Cardiac fibroblast (primary cell): Measurements from ENCODE around the gene LRP1.

ENCODE experiments used
- DNase-seq, 2 donors: peaks; one replicate each; pipeline versions ENCODE4 v3.0.0 to v3.0.0-alpha.2; 2010; ENCODE audit warnings: low read depth in 2 of 2
- H3K4me3 ChIP-seq, 2 donors: replicated peaks in 1 of 2; 1 replicate in 1 of 2; 2 replicates in 1 of 2; pipeline ENCODE4 v1.5.1; 2011; ENCODE audit warnings: low read depth in 2 of 2, low read length in 2 of 2, mild to moderate bottlenecking in 2 of 2, moderate library complexity in 1 of 2
- TF ChIP-seq, protein P1 (sequence below): IDR thresholded peaks from one replicate; pipeline ENCODE4 v1.5.1; 2011; ENCODE audit warnings: low read depth, mild to moderate bottlenecking, low read length, inconsistent platforms

The LRP1 gene

DNA sequence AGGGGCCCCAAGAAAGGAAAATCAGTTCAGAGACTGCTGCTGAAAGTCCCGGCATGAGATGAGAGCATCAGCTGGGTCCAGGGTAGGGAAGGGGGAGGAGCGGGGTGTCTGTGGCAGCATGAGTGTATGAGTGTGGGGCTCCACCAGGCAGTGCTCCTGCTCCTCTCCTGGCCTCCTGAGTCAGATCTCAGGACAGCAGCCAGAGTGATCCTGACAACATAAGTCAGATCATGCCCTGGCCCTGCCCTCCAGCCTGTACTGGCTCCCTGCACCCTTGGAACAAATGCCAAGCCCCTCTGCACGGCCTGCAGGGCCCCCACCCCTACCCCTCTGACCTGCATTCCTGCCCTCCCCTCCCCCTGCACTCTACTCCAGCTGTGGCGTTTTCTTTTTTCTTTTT lies 43.4 kb downstream of the LRP1 start:
- DNase-seq, result peak; percentile 72 to 76
- TF ChIP-seq, protein P1, sequence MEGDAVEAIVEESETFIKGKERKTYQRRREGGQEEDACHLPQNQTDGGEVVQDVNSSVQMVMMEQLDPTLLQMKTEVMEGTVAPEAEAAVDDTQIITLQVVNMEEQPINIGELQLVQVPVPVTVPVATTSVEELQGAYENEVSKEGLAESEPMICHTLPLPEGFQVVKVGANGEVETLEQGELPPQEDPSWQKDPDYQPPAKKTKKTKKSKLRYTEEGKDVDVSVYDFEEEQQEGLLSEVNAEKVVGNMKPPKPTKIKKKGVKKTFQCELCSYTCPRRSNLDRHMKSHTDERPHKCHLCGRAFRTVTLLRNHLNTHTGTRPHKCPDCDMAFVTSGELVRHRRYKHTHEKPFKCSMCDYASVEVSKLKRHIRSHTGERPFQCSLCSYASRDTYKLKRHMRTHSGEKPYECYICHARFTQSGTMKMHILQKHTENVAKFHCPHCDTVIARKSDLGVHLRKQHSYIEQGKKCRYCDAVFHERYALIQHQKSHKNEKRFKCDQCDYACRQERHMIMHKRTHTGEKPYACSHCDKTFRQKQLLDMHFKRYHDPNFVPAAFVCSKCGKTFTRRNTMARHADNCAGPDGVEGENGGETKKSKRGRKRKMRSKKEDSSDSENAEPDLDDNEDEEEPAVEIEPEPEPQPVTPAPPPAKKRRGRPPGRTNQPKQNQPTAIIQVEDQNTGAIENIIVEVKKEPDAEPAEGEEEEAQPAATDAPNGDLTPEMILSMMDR, result no peak
- no peak overlapping the region for H3K4me3 ChIP-seq

DNA sequence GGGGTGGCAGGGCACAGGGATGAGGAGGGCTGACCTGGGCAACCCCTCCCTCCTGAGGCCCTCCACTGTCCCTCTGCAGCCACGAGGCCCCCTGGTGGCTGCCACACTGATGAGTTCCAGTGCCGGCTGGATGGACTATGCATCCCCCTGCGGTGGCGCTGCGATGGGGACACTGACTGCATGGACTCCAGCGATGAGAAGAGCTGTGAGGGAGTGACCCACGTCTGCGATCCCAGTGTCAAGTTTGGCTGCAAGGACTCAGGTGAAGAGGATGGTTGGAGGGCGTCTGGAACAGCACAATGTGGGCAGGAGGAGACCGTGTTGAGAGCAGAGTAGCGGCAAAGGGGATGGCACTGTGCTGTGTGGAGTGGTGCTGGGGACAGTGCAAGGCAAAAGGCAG lies 44.8 kb downstream of the LRP1 start:
- TF ChIP-seq, protein P1, result peak; percentile 64
- H3K4me3 ChIP-seq, result no peak overlapping the region
- no peak for DNase-seq

DNA sequence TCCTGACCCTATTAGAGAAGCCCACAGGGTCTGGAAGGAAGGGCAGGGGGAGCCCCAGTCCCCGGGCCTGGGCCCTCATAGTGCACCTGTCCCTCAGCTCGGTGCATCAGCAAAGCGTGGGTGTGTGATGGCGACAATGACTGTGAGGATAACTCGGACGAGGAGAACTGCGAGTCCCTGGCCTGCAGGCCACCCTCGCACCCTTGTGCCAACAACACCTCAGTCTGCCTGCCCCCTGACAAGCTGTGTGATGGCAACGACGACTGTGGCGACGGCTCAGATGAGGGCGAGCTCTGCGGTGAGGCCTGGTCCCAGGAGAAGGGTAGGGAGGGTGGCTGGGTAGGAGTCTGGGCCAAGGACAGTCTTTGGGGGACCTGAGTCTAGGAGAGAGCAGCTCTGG lies 45.4 kb downstream of the LRP1 start:
- DNase-seq, result no peak
- TF ChIP-seq, protein P1, result no peak
- no peak overlapping the region for H3K4me3 ChIP-seq

DNA sequence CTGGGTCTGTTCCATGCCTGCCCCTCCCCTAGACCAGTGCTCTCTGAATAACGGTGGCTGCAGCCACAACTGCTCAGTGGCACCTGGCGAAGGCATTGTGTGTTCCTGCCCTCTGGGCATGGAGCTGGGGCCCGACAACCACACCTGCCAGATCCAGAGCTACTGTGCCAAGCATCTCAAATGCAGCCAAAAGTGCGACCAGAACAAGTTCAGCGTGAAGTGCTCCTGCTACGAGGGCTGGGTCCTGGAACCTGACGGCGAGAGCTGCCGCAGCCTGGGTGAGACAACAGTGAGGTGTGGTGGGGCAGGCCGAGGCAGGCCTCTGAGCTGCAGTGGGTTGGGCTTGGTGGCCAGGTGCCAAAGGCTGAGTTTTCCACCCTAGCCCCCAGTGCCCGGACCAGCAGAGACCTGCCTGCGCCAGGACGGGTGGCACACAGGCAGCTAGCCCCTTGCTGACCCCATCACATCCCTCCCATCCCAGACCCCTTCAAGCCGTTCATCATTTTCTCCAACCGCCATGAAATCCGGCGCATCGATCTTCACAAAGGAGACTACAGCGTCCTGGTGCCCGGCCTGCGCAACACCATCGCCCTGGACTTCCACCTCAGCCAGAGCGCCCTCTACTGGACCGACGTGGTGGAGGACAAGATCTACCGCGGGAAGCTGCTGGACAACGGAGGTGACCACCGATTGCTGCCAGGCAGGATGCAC lies 47.3 kb downstream of the LRP1 start:
- TF ChIP-seq, protein P1, result peak; percentile 90
- no peak overlapping the region for H3K4me3 ChIP-seq
- peak; percentile 81 to 86 for DNase-seq

DNA sequence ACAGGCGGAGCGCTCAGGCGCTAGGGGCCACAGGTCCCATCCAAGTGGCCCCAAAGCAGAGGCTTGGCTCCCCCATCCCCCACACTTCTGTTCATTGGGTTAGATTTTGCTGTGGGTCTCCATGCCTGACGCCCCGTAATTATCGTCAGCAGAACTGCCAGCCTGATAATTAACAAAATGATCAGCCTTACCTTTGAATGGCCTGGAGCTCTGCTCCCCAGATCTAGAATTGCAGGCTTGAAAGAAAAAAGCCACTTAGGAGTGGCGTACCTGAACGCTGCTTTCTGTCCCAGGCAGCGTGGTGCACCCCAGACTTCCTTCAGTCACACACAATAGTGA lies 47.8 kb downstream of the LRP1 start:
- no peak overlapping the region for H3K4me3 ChIP-seq
- DNase-seq, result no peak
- TF ChIP-seq, protein P1, result no peak

DNA sequence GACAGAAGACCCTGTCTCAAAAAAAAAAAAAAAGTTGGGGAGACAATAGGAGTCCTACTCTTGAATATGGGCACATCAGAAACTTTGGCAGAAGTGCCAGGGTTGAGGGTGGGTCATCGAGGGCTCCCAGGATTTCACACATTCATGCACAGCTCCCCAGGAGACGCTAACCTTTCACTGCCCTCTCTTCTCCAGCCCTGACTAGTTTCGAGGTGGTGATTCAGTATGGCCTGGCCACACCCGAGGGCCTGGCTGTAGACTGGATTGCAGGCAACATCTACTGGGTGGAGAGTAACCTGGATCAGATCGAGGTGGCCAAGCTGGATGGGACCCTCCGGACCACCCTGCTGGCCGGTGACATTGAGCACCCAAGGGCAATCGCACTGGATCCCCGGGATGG lies 48.6 kb downstream of the LRP1 start:
- TF ChIP-seq, protein P1, result no peak
- peak in 1 of 2 donors; percentile 43 for DNase-seq
- H3K4me3 ChIP-seq, result no peak overlapping the region

DNA sequence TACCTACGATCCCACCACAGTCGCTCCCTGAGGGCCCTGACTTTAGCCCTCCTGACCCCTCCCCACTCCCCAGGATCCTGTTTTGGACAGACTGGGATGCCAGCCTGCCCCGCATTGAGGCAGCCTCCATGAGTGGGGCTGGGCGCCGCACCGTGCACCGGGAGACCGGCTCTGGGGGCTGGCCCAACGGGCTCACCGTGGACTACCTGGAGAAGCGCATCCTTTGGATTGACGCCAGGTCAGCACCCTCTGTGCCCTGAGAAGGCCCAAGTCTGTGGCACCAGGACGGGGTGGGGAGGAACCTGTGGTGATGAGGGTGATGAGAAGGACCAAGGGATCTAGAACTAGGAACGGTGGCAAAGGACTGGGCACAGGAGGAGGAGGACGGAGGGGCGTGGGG lies 49.1 kb downstream of the LRP1 start:
- H3K4me3 ChIP-seq, result no peak overlapping the region
- TF ChIP-seq, protein P1, result no peak
- no peak for DNase-seq
